Measurements from ENCODE around the gene GRID1.

GRCh38 chr10:85908462-85908861 is 458.1 kb downstream of the GRID1 start:
- TF ChIP-seq CTCF (IDR thresholded peaks at IDR 0.05), result no peak
- no peak for TF ChIP-seq FOXJ3 (CRISPR knock-in tag; IDR thresholded peaks at IDR 0.05; ENCODE audit: borderline replicate concordance)
- no peak for TF ChIP-seq TP53 (CRISPR knock-in tag; IDR thresholded peaks at IDR 0.05)
- no peak for TF ChIP-seq TEAD4 (CRISPR knock-in tag; IDR thresholded peaks at IDR 0.05)

Data from WTC11 (cell line).